ENCODE results near the gene ATXN1. TPM values are rescaled to one million over a fixed set of nuclear protein-coding genes. Genes with fewer than 3 reads are reported as not detected.
A peak's percentile ranks its signal among the peaks of the same experiment; 100 is the strongest.

ATXN1 gene
- total RNA-seq, 1 donor, result 45.3 TPM

- no peak for TF ChIP-seq CTCF (IDR thresholded peaks at IDR 0.05; ENCODE audit: insufficient read depth, low read depth, low read length)
- no peak for DNase-seq (ENCODE audit: low read depth)
Measured at GRCh38 chr6:16773362-16773761, 12.1 kb upstream of the ATXN1 start.

GRCh38 chr6:16770701-16771569 lies 9.7 kb upstream of the ATXN1 start:
- peak; percentile 89 for DNase-seq (ENCODE audit: low read depth)
- no peak overlapping the region for H3K4me3 ChIP-seq (ENCODE audit: low read depth, low read length)
- TF ChIP-seq CTCF (IDR thresholded peaks at IDR 0.05; ENCODE audit: insufficient read depth, low read depth, low read length), result peak; percentile 95

More at GRCh38 chr6:16773362-16773761, 12.1 kb upstream of the ATXN1 start:
- H3K4me3 ChIP-seq (ENCODE audit: low read depth, low read length), result no peak overlapping the region

GRCh38 chr6:16769986-16770376 lies 8.7 kb upstream of the ATXN1 start:
- DNase-seq (ENCODE audit: low read depth), result peak; percentile 88
- TF ChIP-seq CTCF (IDR thresholded peaks at IDR 0.05; ENCODE audit: insufficient read depth, low read depth, low read length), result no peak
- H3K4me3 ChIP-seq (ENCODE audit: low read depth, low read length), result no peak overlapping the region

- no peak for TF ChIP-seq CTCF (IDR thresholded peaks at IDR 0.05; ENCODE audit: insufficient read depth, low read depth, low read length)
- DNase-seq (ENCODE audit: low read depth), result peak; percentile 93
- H3K4me3 ChIP-seq (ENCODE audit: low read depth, low read length), result peak overlapping the region; percentile 24
Measured at GRCh38 chr6:16769131-16769985, 8.1 kb upstream of the ATXN1 start.

- no peak for DNase-seq (ENCODE audit: low read depth)
- no peak for TF ChIP-seq CTCF (IDR thresholded peaks at IDR 0.05; ENCODE audit: insufficient read depth, low read depth, low read length)
- H3K4me3 ChIP-seq (ENCODE audit: low read depth, low read length), result no peak overlapping the region
Measured at GRCh38 chr6:16768477-16768830, 7.2 kb upstream of the ATXN1 start.

GRCh38 chr6:16767765-16768476 lies 6.7 kb upstream of the ATXN1 start:
- no peak for TF ChIP-seq CTCF (IDR thresholded peaks at IDR 0.05; ENCODE audit: insufficient read depth, low read depth, low read length)
- H3K4me3 ChIP-seq (ENCODE audit: low read depth, low read length), result no peak overlapping the region
- DNase-seq (ENCODE audit: low read depth), result no peak
